GM21423 (cell line): ENCODE data around the gene ZBTB42.

Source experiments
- ATAC-seq: cut with Tn5 transposase; IDR thresholded peaks from one replicate; pipeline ENCODE4 v1.9.1; 2021; ENCODE audit warnings: mild to moderate bottlenecking, moderate library complexity; ENCODE audit not compliant: unreplicated experiment

Gene ZBTB42

GRCh38 chr14:104782086-104782807, 18.7 kb upstream of the ZBTB42 start:
- no peak for ATAC-seq

GRCh38 chr14:104782808-104783139, 18.1 kb upstream of the ZBTB42 start:
- ATAC-seq, result no peak

- no peak for ATAC-seq
Measured at GRCh38 chr14:104783484-104784217, 17.2 kb upstream of the ZBTB42 start.

- no peak for ATAC-seq
Measured at GRCh38 chr14:104784218-104784568, 16.7 kb upstream of the ZBTB42 start.

GRCh38 chr14:104784846-104785707, 15.8 kb upstream of the ZBTB42 start:
- no peak for ATAC-seq

GRCh38 chr14:104785708-104786080, 15.2 kb upstream of the ZBTB42 start:
- no peak for ATAC-seq

GRCh38 chr14:104786091-104786586, 14.8 kb upstream of the ZBTB42 start:
- no peak for ATAC-seq

- no peak for ATAC-seq
Measured at GRCh38 chr14:104786726-104787675, 13.9 kb upstream of the ZBTB42 start.

- no peak for ATAC-seq
Measured at GRCh38 chr14:104787736-104788135, 13.2 kb upstream of the ZBTB42 start.

GRCh38 chr14:104788161-104788818, 12.6 kb upstream of the ZBTB42 start:
- ATAC-seq, result no peak

- ATAC-seq, result no peak
Measured at GRCh38 chr14:104788873-104789663, 11.8 kb upstream of the ZBTB42 start.

- ATAC-seq, result no peak
Measured at GRCh38 chr14:104789752-104790743, 10.9 kb upstream of the ZBTB42 start.

GRCh38 chr14:104791425-104791824, 9.5 kb upstream of the ZBTB42 start:
- no peak for ATAC-seq

GRCh38 chr14:104792101-104792884, 8.6 kb upstream of the ZBTB42 start:
- ATAC-seq, result no peak

GRCh38 chr14:104792945-104793702, 7.8 kb upstream of the ZBTB42 start:
- no peak for ATAC-seq

- no peak for ATAC-seq
Measured at GRCh38 chr14:104793703-104793959, 7.3 kb upstream of the ZBTB42 start.

- no peak for ATAC-seq
Measured at GRCh38 chr14:104794099-104794498, 6.8 kb upstream of the ZBTB42 start.
